ENCODE results near the gene RETREG1.

- TF ChIP-seq CTCF (conservative IDR thresholded peaks at IDR 0.05; ENCODE audit: low read length): no peak
- TF ChIP-seq EZH2phosphoT487 (IDR thresholded peaks at IDR 0.05; ENCODE audit: borderline replicate concordance): no peak
These were observed 36.4 kb downstream of the RETREG1 start for GRCh38 chr5:16580382-16580781.
